ENCODE results near the gene GSG1L. TPM values are rescaled to one million over a fixed set of nuclear protein-coding genes. Genes with fewer than 3 reads are reported as not detected.

Gene GSG1L
- total RNA-seq, 1 experiment from 2014 or later: not detected

DNA sequence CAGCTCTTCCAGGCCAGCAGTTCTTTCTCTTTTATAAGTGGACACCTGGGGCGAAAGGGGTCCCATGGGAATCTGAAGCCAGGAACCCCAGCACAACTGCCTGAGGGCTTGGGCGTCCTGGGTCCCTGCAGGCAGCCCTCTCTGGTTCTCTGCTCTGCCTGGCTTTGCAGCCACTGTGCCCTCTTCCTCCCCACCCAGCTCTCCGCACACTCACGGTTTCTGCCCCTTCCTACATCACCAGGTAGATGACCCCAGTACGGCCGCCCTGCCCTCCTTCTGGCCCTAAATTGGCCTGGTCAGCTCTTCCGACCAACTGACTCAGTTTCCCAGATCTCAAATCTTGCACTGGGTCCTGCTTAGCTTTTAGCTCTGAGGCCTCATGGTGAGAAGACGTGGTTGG lies 288.3 kb downstream of the GSG1L start:
- DNase-seq (ENCODE audit: low spot score): no peak

DNA sequence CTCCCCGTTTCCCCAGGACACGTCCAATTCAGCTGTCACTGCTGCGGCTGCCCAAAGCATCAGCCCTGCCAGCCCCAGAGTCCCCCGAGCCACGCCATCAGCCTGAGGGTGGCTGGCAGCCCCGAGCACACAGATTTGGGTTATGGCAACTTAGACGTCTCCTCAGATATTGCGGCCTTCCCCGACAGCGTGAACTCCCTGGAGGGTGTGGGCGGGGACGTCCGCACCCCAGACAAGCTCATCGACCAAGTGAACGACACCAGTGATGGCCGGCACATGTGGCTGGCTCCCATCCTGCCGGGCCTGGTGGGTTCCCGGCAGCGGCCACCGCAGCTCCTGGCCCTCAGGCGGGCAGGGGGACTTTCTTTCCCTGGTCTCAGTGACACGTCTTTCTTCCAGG lies 288.7 kb downstream of the GSG1L start:
- no peak for DNase-seq (ENCODE audit: low spot score)

DNA sequence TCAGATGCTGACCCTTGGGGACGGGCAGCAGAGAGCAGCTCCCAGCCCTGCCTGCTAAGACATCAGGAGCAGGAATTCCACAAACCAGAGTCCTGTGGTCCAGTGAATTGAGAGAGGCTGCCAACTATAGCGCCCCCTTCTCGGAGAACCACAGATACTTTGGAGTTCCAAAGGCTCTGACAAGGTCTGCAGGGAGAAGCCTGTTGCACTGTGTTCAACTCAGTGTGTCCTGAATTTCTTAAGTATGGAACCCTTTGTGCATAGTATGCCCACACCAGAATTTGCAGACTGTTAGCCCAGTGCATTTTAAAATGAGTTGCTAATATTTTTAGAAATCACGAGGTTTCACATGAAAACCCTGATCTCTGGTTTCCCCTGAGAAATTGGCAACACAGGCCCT lies 290.2 kb downstream of the GSG1L start:
- DNase-seq (ENCODE audit: low spot score): no peak

DNA sequence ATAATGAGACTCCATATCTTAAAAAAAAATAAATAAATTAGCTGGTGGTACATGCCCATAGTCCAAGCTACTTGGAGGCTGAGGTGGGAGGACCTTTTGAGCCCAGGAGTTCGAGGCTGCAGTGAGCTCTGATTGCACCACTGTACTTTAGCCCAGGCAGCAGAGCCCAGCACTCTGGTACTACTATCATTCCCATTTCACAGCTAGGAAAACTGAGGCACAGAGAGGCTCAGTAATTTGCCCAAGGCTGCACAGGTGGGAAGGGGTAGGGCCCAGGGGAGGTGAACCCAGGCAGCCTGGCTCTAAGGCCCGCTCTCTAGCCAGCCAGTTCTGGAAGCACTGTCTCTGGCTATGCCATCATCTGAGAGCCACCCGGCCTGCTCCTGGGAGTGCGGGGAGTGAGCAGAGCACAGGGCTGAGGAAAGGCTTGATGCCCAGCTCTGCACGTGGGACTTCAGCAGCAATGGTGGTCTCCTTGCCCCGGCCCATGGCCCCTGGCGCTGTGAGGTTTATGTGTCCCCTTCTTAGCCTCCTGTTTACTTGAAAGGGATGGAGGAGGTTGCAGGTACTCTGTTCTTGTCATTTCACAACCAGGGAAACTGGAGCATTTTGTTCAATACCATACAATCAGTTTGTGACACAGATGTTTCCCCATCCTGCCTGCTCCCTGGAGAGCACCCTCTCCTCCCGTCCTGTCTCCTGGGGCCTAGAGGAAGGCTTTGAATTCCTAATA lies 291.3 kb downstream of the GSG1L start:
- DNase-seq (ENCODE audit: low spot score): no peak

DNA sequence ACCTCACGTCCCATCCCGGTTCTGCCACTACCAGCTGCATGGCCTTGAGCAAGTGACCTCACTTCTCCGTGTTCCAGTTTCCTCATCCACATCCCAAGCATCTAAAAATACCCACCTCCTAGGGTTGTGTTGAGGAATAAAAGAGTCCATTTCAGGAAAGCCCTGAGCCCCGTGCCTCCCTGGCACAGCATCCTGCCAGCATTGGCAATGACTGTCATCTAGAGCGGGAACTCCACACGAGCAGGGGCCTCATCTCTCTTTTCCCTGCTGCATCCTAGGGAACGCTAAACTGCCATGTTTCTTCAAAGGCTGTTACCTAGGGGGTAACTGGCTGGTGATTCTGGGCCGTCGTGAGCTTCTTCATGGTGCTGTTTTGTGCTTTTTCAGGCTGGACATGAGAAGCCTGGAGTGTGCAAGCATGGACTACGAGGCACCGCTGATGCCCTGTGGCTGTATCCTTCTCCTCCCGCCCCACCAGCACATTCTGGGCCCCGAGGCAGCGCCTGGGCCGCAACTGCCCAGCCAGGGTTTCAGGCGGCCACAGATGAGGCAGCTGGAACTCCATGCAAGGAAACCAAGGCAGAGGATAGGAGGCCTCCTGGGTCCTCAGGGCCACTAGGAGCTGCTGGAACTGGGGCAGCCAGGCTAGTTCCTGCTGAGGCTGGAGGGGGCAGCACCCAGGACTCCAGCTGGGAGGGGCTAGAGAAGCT lies 292.2 kb downstream of the GSG1L start:
- no peak for DNase-seq (ENCODE audit: low spot score)

DNA sequence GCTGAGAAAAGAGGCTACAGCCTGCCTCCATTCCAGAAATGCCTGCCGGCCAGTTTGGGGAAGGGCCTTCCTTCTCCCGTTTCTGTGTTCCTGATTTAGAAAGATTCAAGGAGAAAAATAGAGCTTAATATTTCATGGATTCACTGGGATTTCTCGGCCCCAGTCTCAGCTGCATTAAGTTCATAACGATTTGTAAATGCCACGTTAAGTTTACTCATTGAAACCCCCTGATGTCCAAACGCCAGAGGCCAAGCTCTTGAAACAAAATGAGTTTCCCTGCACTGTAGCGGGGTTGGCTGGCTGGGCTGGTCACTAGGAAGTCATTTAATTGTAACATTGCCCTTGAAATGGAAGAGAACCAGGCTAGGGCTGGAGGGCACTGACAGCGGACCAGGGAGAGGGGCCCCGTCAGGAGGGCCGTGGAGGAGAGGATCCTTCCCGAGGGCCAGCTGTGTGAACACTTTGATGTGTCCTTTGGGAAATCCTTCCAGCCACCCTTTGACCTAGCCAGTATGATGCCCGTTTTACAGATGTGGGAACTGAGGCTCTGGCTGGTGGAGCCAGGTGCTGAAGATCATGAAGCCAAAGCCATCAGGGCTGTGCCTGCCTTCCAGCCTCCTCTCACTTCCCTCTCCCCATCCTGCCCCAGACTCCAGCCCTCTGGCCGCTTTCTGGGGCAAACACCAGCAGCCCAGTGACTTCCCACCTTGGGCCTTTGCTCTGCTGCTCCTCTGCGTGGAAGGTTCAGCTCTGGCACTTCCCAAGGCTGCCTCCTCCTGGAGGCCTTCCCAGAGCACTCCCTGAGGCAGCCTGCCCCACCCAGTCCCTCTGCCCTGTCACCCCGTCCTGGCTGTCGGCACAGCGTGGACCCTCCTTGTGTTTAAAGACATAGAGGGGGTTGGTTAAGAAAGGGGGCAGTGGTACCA lies 293.0 kb downstream of the GSG1L start:
- no peak for DNase-seq (ENCODE audit: low spot score)

DNA sequence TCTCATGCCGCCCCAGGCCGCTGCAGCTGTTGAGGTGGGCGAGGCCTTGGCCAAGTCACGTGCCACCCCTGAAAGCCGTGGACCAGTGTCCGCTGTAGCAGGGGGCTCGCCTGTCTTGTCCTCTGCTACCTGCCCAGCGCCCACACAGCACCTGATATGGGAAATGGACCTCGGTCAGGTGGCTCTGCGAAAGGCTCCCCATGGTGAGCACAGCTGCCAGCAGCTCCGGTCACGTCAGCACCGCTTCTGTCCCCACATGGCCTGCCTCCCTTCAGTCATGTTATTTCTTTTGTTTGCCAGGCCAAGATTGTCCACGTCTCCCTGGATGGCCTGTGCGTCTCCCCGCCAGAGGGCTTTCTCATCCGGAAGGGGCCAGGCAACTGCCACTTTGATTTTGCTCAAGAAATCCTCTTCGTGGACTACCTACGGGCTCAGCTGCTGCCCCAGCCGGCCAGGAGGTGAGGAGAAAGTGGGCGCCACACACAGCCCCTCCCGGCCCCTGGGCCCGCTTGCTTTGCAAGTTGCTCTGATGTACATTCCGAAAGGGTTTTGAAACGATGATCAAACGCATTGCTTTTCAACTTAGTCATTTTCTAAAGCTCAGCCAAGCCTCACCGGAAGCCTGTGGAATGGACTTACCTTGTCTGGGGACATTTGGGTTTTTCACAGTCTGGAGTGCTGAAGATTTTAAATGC lies 293.8 kb downstream of the GSG1L start:
- no peak for DNase-seq (ENCODE audit: low spot score)

DNA sequence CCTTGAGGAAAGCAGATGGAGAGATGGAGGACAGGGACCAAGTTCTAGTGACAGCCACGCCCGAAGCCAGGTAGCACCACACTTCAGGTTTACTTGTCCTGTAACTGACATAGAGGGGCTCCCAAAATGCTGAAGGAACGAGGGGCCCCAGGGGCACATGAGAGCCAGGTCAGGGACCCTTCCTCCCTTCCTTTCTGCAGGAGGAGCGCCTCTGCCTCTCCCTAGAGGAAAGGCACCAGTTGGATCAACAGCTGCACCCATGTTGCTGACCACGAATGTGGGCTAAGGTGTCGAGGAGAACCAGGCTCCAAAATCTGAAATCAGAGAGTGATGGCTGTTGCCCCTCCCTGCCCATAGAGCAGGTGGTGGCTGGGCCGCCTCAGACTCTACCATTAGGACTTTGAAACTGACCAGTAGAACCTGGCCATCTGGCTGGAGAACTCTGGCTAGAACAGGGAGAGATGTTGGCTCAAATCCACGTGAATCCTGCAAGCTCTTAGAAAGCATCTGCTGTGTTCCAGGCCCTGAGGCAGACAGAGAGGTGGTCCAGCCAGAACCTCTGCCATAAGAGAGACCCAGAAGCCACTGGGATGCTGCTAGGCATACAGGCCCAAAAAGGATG lies 294.8 kb downstream of the GSG1L start:
- DNase-seq (ENCODE audit: low spot score): no peak

DNA sequence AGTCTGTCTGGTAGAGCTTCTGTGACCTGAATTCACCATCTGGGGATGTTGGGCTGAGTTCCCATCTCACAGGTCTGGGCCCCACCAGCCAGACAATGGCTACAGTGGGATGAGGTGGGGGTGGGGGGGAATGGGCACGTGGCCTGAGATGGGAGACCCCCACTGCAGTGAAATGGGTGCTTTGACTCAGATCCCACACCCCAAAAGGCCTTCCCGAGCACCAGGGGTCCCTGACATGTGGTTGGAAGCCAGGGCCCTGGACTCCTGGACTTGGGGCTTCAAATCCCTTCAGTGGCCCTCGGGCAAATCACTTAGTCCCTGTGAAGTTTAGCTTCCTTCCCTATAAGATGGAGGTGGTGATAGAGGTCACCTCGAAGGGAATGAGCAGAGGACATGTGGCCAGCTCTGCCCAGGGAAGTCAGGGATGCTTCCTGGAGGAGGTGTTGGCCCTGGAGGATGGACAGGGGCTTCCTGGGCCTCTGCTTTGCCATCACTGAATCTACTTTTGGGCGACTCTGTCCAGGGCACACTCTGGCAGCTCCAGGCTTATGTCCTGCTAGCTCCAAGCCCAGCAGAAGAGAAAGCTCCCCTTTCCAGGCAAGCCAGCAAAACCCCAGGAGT lies 295.4 kb downstream of the GSG1L start:
- DNase-seq (ENCODE audit: low spot score): no peak

DNA sequence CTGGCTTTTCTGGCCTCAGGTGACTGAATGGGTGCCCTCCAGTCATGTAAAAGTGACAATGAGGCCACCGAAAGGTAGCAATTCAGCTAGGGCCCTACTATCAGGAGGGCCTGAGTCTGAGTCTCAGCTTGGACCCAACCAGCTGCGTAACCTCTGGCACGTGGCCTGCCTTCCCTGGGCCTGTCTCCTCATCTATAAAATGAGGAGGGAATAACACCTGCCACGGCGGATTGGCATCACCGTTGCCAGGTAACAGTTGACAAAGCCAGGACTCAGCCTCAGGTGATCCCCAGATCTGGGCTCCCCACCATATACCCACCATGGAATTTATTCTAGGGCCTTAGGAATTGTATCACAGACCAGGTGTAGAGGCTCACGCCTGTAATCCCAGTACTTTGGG lies 296.4 kb downstream of the GSG1L start:
- DNase-seq (ENCODE audit: low spot score): no peak

DNA sequence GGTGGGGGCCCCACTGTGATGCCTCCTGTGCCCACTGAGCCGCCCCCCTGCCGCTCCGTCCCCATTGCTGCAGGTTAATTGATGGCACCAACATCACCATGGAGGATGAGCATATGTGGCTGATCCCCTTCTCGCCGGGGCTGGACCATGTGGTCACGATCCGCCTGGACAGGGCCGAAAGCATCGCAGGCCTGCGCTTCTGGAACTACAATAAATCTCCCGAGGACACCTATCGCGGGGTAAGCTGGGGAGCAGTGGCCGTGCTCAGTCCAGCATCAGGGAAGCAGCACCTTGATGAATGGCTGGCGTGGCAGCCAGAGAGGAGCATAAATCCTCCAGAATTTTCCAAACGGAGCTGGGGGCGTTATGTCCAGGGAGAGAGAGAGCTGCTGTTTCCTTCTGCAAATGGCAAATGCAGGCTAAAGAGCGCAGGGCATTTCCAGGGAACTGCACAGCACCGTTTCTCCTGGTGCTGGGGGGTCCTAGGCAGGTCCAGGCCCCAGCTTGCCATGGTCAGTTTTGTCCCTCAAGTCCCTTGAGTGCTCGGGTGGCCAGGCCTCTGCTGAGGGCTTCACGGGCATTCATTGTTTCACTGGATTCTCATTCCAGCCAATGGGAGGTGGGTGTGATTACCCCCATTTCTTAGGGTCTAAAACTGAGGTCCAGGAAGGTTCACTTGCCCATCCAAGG lies 297.1 kb downstream of the GSG1L start:
- DNase-seq (ENCODE audit: low spot score): no peak

DNA sequence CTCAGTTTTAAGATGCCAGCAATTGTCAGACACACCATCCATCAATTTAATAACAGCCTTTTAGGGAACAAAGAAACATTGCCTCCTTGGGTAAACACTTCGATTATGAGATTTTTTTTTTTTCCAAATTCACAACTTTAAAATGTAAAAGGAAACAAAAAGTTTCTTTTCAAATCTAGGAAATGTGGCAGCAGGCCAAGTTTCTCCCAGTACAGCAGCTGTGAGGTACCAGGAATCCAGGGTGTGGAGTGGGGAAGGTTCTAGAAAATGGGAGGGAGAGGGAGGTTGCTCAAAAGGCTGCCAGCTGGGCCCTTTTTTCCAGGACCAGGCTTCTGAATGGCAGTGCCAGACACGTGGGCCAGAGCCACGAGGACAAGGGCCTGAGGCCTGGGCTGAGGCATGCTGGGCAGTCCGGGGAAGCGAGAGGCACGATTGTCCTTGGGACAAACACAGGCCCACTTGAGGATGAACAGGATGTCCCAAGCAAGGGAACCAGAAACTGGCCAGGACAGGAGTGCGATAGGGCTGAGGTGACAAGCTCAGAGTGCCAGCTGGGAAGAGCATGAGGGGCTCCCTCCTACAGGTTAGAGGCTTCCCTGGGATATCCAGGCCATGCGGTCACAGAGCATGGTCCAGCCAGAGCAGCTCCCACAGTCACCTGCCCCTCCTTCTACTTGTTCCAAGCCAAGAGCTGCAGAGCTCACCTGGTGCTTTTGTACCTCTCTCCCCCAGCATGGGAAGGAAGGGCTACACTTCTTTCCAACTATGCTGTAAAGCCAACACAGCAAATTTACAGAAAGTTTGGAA lies 298.4 kb downstream of the GSG1L start:
- DNase-seq (ENCODE audit: low spot score): no peak

DNA sequence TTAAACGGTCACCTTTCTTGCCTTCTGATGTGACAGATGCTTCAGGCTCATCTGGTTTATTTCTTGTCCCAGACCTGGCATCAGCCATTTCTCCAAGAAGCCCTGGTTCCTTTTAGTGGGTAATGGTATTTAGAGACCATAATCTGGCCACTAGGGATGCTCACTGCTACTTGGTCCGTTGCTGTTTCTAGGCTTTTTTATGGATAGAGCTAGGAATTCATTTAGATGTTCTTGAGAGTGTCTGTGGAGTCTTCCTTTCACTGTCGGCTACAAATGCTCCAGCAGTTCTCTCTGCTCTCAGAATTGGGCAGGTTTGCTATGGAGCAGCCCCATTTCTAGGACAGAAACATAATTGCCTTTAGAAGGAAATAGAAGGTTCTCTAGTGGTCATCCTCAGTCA lies 299.1 kb downstream of the GSG1L start:
- DNase-seq (ENCODE audit: low spot score): no peak

DNA sequence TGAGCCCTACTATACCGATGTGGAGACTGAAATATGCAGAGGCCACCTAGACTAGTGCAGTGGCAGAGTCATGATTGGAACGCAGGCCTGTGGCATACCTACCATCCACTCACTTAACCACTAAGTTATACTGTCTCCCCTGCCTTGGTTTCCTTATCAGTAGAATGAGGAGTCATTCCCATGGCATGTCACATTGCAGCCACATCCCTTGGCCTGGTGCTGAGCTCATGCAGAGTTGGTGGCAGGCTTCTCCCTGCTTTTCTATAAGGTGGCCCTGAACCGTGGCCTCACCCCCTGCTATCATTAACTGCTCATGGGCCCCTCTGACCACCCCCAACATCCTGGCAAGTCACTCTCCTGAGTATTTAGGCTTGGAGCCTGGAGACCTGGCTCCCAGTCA lies 301.1 kb downstream of the GSG1L start:
- DNase-seq (ENCODE audit: low spot score): no peak

DNA sequence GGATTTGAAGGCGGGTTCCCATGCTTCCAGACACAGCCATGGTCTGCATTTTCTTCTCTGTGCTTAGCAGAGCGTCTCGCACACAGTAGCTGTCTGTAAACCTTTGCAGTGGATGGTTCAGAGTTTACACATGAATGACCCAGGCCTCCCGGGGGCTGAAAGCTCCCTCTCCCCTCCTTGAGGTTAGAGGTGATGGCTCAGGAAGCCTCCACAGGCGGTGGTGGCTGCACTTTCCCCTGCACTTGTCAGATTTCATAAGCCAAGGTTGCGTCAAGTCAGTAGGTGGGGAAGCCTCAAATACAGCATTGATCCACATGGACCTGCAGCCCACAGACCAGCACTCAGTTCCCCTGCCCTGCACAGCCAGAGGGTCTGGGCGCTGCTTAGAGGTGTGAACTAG lies 301.7 kb downstream of the GSG1L start:
- no peak for DNase-seq (ENCODE audit: low spot score)

DNA sequence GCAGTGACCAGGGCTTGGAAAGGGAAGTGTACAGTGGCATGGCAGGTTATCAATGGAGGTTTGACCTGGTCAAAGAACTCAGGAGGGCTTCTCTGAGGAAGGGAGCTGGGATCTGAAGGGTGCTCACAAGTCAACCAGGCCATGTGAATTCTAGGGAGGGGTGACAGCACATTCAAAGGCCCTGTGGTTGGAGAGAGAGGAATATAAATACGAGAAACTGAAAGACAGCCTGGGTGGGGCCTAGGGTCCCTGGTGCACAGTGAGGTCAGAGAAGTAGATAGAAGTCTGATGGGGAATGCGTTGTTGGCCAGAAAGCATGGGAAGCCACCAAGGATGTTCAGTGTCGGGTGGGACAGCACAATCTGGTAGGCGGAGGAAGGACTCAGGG lies 302.7 kb downstream of the GSG1L start:
- DNase-seq (ENCODE audit: low spot score): no peak

DNA sequence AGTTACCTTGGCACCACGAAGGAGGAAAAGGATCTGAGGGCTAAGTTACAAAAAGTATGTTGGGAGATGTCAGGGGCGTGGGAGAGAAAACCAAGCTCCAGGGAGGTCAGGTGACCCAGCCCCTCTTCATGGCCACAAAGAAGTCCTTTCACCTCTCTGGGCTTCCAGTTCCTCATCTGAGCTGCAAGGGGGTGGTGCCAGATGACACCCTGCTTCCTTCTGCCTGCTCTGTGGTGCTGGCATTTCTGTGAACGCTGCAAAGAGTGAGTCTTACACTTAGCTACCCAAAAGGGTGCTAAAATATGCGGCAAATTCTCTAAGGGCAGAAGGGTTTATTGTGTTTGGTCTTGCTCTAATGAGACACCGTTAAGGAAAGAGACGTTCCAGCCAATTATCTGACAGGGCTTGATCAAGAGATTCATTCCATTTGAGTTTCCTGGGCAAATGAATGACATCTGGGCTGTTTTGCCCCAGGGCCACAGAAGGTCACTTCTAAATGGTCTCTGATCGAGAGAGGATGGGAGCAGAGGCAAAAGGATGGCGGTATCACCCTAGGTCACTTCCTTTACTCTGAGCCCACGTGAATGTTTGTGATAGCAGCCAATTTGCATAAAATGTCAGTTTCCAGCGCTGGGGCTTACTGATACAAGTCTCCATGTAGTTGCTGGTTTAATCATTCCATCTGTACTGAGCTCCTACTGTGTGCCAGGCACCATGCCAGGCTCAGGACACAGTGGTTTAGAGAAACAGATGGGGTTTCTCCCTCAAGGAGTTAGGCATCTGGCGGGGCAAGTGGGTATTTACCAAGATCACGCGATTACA lies 303.3 kb downstream of the GSG1L start:
- no peak for DNase-seq (ENCODE audit: low spot score)

DNA sequence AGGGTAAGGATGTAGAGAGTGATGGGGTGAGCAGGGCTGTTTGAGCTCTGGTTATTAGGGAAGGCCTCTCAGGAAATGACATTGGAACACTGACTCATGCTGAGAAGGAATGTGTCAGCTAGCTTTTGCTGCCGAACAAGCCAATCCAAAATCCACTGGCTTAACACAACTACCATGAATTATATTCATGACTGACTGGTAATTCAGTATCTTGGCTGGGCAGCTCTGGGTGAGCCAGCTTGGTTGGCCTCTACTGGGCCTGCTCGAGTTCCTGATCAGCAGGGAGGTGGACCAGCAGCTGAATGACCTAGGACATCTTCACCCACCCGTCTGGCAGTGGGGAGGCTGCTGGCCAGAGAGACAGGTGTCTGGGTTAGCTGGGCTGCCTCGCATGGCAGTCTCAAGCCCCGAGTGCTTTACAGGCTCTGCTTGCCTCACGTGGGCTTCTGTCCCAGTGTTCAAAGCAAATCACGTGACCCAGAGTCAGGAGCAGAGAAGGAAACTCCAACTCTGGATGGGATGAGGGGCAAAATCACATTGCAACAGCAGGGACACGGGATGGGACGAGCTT lies 304.1 kb downstream of the GSG1L start:
- DNase-seq (ENCODE audit: low spot score): no peak

Measured in HT-29 (cell line).